ENCODE measurements around the gene FSHR.

The FSHR gene

DNA sequence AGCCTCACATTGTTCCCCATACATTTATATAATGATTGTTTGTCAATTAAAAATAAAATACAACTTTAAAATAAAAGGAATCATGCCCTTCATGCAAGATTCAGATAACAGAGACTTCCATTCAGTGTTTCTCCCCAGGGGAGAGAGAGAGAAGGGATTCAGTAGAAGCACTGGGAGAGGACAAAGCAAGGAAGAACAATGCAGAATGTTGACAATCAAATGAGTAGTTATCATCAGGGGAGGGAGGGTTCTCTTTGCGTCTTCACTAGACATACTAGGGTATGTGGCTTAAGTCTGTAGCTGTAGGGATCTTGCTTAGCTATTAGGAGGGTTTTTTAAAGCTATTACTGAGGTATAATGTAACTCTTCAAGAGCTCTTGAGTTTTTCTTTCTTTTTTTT, 30.7 kb downstream of the FSHR start:
- Histone ChIP-seq H4K8ac (ENCODE audit: low read depth, low read length) (no peak overlapping the region), H3K27ac (ENCODE audit: low read depth, low read length) (no peak overlapping the region), H3K14ac (ENCODE audit: low read length) (no peak overlapping the region), H3K23ac (ENCODE audit: low read length) (no peak overlapping the region), H2AK5ac (ENCODE audit: low read length) (no peak overlapping the region), H3K9ac (ENCODE audit: low read length) (no peak overlapping the region), H3K4ac (ENCODE audit: low read depth, low read length) (no peak overlapping the region), H3K4me3 (ENCODE audit: low read depth, low read length) (no peak overlapping the region), H2BK120ac (ENCODE audit: insufficient read depth, low read length, poor library complexity) (no peak overlapping the region), H3K36me3 (ENCODE audit: control insufficient read depth in 1 of 2, insufficient read depth in 2 of 2, low read length in 2 of 2) (no peaks in the 10 kb centered on the region), H3K9me3 (ENCODE audit: insufficient read depth, low read depth, low read length) (no peaks in the 10 kb centered on the region), H3K4me1 (ENCODE audit: control insufficient read depth in 1 of 2, insufficient read depth in 2 of 2, low read length in 2 of 2) (no peaks in the 10 kb centered on the region), H4K91ac (ENCODE audit: low read depth, low read length) (no peak overlapping the region), H3K79me2 (ENCODE audit: control insufficient read depth, insufficient read depth, low read length, poor library complexity) (no peaks in the 10 kb centered on the region), H3K18ac (ENCODE audit: low read length) (no peak overlapping the region), H2BK12ac (ENCODE audit: low read length) (no peak overlapping the region), H2BK5ac (ENCODE audit: low read depth, low read length, poor library complexity) (no peak overlapping the region), H4K12ac (ENCODE audit: low read depth, low read length) (no peak overlapping the region), H3K4me2 (ENCODE audit: low read length) (no peak overlapping the region), H3K27me3 (ENCODE audit: insufficient read depth, low read length) (no peaks in the 10 kb centered on the region), H2AFZ (ENCODE audit: insufficient read depth, low read length, poor library complexity) (no peak overlapping the region), H3K79me1 (ENCODE audit: low read length) (no peaks in the 10 kb centered on the region)
- no CpG with 5 or more reads among the region's 1 CpG for WGBS (ENCODE audit: extremely low coverage, insufficient coverage, insufficient read length)
- no peak for DNase-seq

- Histone ChIP-seq H2BK5ac (ENCODE audit: low read depth, low read length, poor library complexity) (no peak overlapping the region), H2BK12ac (ENCODE audit: low read length) (no peak overlapping the region), H2AFZ (ENCODE audit: insufficient read depth, low read length, poor library complexity) (no peak overlapping the region), H3K18ac (ENCODE audit: low read length) (no peak overlapping the region), H3K9ac (ENCODE audit: low read length) (no peak overlapping the region), H3K4me2 (ENCODE audit: low read length) (no peak overlapping the region), H4K91ac (ENCODE audit: low read depth, low read length) (no peak overlapping the region), H3K79me2 (ENCODE audit: control insufficient read depth, insufficient read depth, low read length, poor library complexity) (no peaks in the 10 kb centered on the region), H3K27ac (ENCODE audit: low read depth, low read length) (no peak overlapping the region), H2BK120ac (ENCODE audit: insufficient read depth, low read length, poor library complexity) (no peak overlapping the region), H3K14ac (ENCODE audit: low read length) (no peak overlapping the region), H3K27me3 (ENCODE audit: insufficient read depth, low read length) (no peaks in the 10 kb centered on the region), H3K4ac (ENCODE audit: low read depth, low read length) (no peak overlapping the region), H3K36me3 (ENCODE audit: control insufficient read depth in 1 of 2, insufficient read depth in 2 of 2, low read length in 2 of 2) (no peaks in the 10 kb centered on the region), H3K79me1 (ENCODE audit: low read length) (no peaks in the 10 kb centered on the region), H3K4me3 (ENCODE audit: low read depth, low read length) (no peak overlapping the region), H3K9me3 (ENCODE audit: insufficient read depth, low read depth, low read length) (no peaks in the 10 kb centered on the region), H2AK5ac (ENCODE audit: low read length) (no peak overlapping the region), H4K8ac (ENCODE audit: low read depth, low read length) (no peak overlapping the region), H3K23ac (ENCODE audit: low read length) (no peak overlapping the region), H3K4me1 (ENCODE audit: control insufficient read depth in 1 of 2, insufficient read depth in 2 of 2, low read length in 2 of 2) (no peaks in the 10 kb centered on the region), H4K12ac (ENCODE audit: low read depth, low read length) (no peak overlapping the region)
- no peak for DNase-seq
- no CpG with 5 or more reads among the region's 4 CpGs for WGBS (ENCODE audit: extremely low coverage, insufficient coverage, insufficient read length)
These were observed 32.2 kb downstream of the FSHR start for GRCh38 chr2:49122107-49122506.

DNA sequence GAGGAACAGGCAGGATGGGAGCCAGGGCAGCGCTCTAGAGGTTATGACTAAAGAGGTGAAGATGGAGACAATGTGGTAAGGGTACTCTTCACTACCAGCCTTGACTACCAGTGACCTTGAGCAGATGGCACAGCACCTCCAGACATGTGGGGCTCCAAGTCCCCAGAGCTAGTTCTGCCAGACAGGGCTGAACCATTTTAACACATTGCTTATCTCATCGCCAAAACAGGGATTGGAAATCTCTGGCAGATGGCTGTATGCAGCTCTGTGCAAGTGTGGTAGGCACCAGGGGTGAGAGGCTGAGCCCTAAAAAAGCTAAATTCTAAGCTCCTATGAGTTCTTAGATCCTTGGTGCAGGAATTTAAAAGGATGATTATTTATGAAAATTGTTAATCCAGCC, 41.3 kb downstream of the FSHR start:
- Histone ChIP-seq H3K27ac (ENCODE audit: low read depth, low read length) (no peak overlapping the region), H3K9ac (ENCODE audit: low read length) (no peak overlapping the region), H3K36me3 (ENCODE audit: control insufficient read depth in 1 of 2, insufficient read depth in 2 of 2, low read length in 2 of 2) (no peaks in the 10 kb centered on the region), H3K27me3 (ENCODE audit: insufficient read depth, low read length) (no peaks in the 10 kb centered on the region), H3K4me1 (ENCODE audit: control insufficient read depth in 1 of 2, insufficient read depth in 2 of 2, low read length in 2 of 2) (no peaks in the 10 kb centered on the region), H2BK5ac (ENCODE audit: low read depth, low read length, poor library complexity) (no peak overlapping the region), H3K4ac (ENCODE audit: low read depth, low read length) (no peak overlapping the region), H2AFZ (ENCODE audit: insufficient read depth, low read length, poor library complexity) (no peak overlapping the region), H3K79me2 (ENCODE audit: control insufficient read depth, insufficient read depth, low read length, poor library complexity) (no peaks in the 10 kb centered on the region), H2BK12ac (ENCODE audit: low read length) (no peak overlapping the region), H4K12ac (ENCODE audit: low read depth, low read length) (no peak overlapping the region), H2AK5ac (ENCODE audit: low read length) (no peak overlapping the region), H3K18ac (ENCODE audit: low read length) (no peak overlapping the region), H3K4me2 (ENCODE audit: low read length) (no peak overlapping the region), H3K23ac (ENCODE audit: low read length) (no peak overlapping the region), H3K9me3 (ENCODE audit: insufficient read depth, low read depth, low read length) (no peaks in the 10 kb centered on the region), H4K8ac (ENCODE audit: low read depth, low read length) (no peak overlapping the region), H2BK120ac (ENCODE audit: insufficient read depth, low read length, poor library complexity) (no peak overlapping the region), H4K91ac (ENCODE audit: low read depth, low read length) (no peak overlapping the region), H3K14ac (ENCODE audit: low read length) (no peak overlapping the region), H3K79me1 (ENCODE audit: low read length) (no peaks in the 10 kb centered on the region), H3K4me3 (ENCODE audit: low read depth, low read length) (no peak overlapping the region)
- no peak for DNase-seq
- no CpG with 5 or more reads among the region's 2 CpGs for WGBS (ENCODE audit: extremely low coverage, insufficient coverage, insufficient read length)

DNA sequence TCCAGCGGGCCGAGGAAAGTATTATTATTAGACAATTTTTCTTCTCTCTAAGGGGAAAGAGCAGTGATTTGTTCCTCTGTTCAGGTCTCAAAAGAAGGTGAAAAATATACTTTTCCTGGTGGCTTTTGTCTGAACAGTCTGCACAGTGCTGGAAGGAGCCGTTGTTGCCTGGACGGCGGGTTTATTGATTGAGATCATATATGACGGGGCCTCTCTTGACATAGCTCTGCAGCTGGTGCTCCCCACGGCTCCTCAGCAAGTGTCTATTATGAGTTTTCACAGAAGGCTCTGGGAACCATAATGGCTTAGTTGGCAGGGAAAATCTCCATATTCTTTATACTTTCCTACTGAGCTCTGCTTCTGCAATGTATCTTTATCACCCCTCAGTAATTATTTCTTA, 42.9 kb downstream of the FSHR start:
- no peak overlapping the region for H3K27ac ChIP-seq (ENCODE audit: low read depth, low read length)
- DNase-seq, result no peak
- no peaks in the 10 kb centered on the region for H3K79me2 ChIP-seq (ENCODE audit: control insufficient read depth, insufficient read depth, low read length, poor library complexity)
- no peak overlapping the region for H2BK5ac ChIP-seq (ENCODE audit: low read depth, low read length, poor library complexity)
- H2AFZ ChIP-seq (ENCODE audit: insufficient read depth, low read length, poor library complexity), result no peak overlapping the region
- H3K4me3 ChIP-seq (ENCODE audit: low read depth, low read length), result no peak overlapping the region
- H3K79me1 ChIP-seq (ENCODE audit: low read length), result no peaks in the 10 kb centered on the region
- no peak overlapping the region for H3K14ac ChIP-seq (ENCODE audit: low read length)
- H2AK5ac ChIP-seq (ENCODE audit: low read length), result no peak overlapping the region
- H3K4me1 ChIP-seq (ENCODE audit: control insufficient read depth in 1 of 2, insufficient read depth in 2 of 2, low read length in 2 of 2), result no peaks in the 10 kb centered on the region
- no peaks in the 10 kb centered on the region for H3K27me3 ChIP-seq (ENCODE audit: insufficient read depth, low read length)
- H2BK120ac ChIP-seq (ENCODE audit: insufficient read depth, low read length, poor library complexity), result no peak overlapping the region
- H4K91ac ChIP-seq (ENCODE audit: low read depth, low read length), result no peak overlapping the region
- no peak overlapping the region for H3K23ac ChIP-seq (ENCODE audit: low read length)
- H3K4ac ChIP-seq (ENCODE audit: low read depth, low read length), result no peak overlapping the region
- no peak overlapping the region for H4K8ac ChIP-seq (ENCODE audit: low read depth, low read length)
- WGBS (ENCODE audit: extremely low coverage, insufficient coverage, insufficient read length), result no CpG with 5 or more reads among the region's 7 CpGs
- H3K9me3 ChIP-seq (ENCODE audit: insufficient read depth, low read depth, low read length), result no peaks in the 10 kb centered on the region
- no peaks in the 10 kb centered on the region for H3K36me3 ChIP-seq (ENCODE audit: control insufficient read depth in 1 of 2, insufficient read depth in 2 of 2, low read length in 2 of 2)
- no peak overlapping the region for H2BK12ac ChIP-seq (ENCODE audit: low read length)
- no peak overlapping the region for H3K18ac ChIP-seq (ENCODE audit: low read length)
- no peak overlapping the region for H3K9ac ChIP-seq (ENCODE audit: low read length)
- no peak overlapping the region for H3K4me2 ChIP-seq (ENCODE audit: low read length)
- no peak overlapping the region for H4K12ac ChIP-seq (ENCODE audit: low read depth, low read length)
